Mesenchymal stem cell (in vitro differentiated cells and primary cell): ENCODE results near the gene LARP1B.

ENCODE experiments used
- DNase-seq: peaks from one replicate; pipeline ENCODE4 v3.0.0-alpha.2; 2013
- H2AFZ ChIP-seq: one replicate; pipeline ENCODE4 v1.6.1; 2013; ENCODE audit warnings: low read depth, mild to moderate bottlenecking, control low read depth, inconsistent platforms, low read length, moderate library complexity
- H2AK5ac ChIP-seq: 2 replicates; pipeline ENCODE4 v1.6.1; 2013; ENCODE audit warnings: low read length, moderate library complexity, mild to moderate bottlenecking, inconsistent platforms; ENCODE audit not compliant: severe bottlenecking
- H2BK120ac ChIP-seq: one replicate; pipeline ENCODE4 v1.6.1; 2013; ENCODE audit warnings: low read depth, mild to moderate bottlenecking, inconsistent platforms, low read length, moderate library complexity
- H2BK12ac ChIP-seq, 2 experiments: one replicate each; pipeline ENCODE4 v1.6.1; 2013; ENCODE audit warnings: inconsistent platforms in 2 of 2, low read length in 2 of 2, mild to moderate bottlenecking in 2 of 2, moderate library complexity in 2 of 2, control low read depth in 1 of 2
- H2BK15ac ChIP-seq: one replicate; pipeline ENCODE4 v1.6.1; 2013; ENCODE audit warnings: mild to moderate bottlenecking, low read depth, inconsistent platforms; ENCODE audit not compliant: poor library complexity, severe bottlenecking
- H2BK5ac ChIP-seq: 2 replicates; pipeline ENCODE4 v1.6.1; 2013; ENCODE audit warnings: low read depth, mild to moderate bottlenecking, low read length, control low read depth, inconsistent platforms; ENCODE audit not compliant: poor library complexity, severe bottlenecking
- H3K14ac ChIP-seq, 2 experiments: one replicate each; pipeline ENCODE4 v1.6.1; 2013; ENCODE audit warnings: inconsistent platforms in 2 of 2, low read length in 2 of 2, control low read depth in 1 of 2, mild to moderate bottlenecking in 1 of 2, moderate library complexity in 1 of 2
- H3K18ac ChIP-seq, 2 experiments: one replicate each; pipeline ENCODE4 v1.6.1; 2013; ENCODE audit warnings: inconsistent platforms in 2 of 2, low read length in 2 of 2, control low read depth in 1 of 2, low read depth in 1 of 2, mild to moderate bottlenecking in 1 of 2
- H3K23ac ChIP-seq, 2 experiments: one replicate each; pipeline ENCODE4 v1.6.1; 2013; ENCODE audit warnings: inconsistent platforms in 2 of 2, low read length in 2 of 2, mild to moderate bottlenecking in 2 of 2, moderate library complexity in 2 of 2, control low read depth in 1 of 2
- H3K27ac ChIP-seq: 2 replicates; pipeline ENCODE4 v1.5.1; 2013; ENCODE audit warnings: mild to moderate bottlenecking, moderate library complexity, low read length, control low read depth, inconsistent platforms; ENCODE audit not compliant: poor library complexity, severe bottlenecking
- H3K27me3 ChIP-seq, 2 experiments: 2 replicates each; pipeline versions ENCODE4 v1.6.1 to v1.7.0; 2013; ENCODE audit warnings: low read length in 2 of 2, mild to moderate bottlenecking in 2 of 2, moderate library complexity in 2 of 2, control low read depth in 1 of 2, inconsistent platforms in 1 of 2; ENCODE audit not compliant: control insufficient read depth in 1 of 2, insufficient read depth in 1 of 2
- H3K36me3 ChIP-seq, 2 experiments: 2 replicates each; pipeline versions ENCODE4 v1.6.1 to v1.7.0; 2013; ENCODE audit warnings: low read length in 2 of 2, control low read depth in 1 of 2, inconsistent platforms in 1 of 2, low read depth in 1 of 2, mild to moderate bottlenecking in 1 of 2; ENCODE audit not compliant: insufficient read depth in 2 of 2, control insufficient read depth in 1 of 2
- H3K4ac ChIP-seq, 2 experiments: one replicate each; pipeline ENCODE4 v1.6.1; 2013; ENCODE audit warnings: inconsistent platforms in 2 of 2, low read length in 2 of 2, mild to moderate bottlenecking in 2 of 2, moderate library complexity in 2 of 2, control low read depth in 1 of 2, low read depth in 1 of 2
- H3K4me1 ChIP-seq: 2 replicates; pipeline ENCODE4 v1.6.1; 2013; ENCODE audit warnings: low read depth, low read length, control low read depth; ENCODE audit not compliant: control insufficient read depth, insufficient read depth
- H3K4me2 ChIP-seq: 2 replicates; pipeline ENCODE4 v1.6.1; 2013; ENCODE audit warnings: low read length, mild to moderate bottlenecking, inconsistent platforms; ENCODE audit not compliant: poor library complexity, severe bottlenecking
- H3K4me3 ChIP-seq, 2 experiments: 2 replicates each; pipeline versions ENCODE4 v1.5.1 to v1.7.0; 2013; ENCODE audit warnings: low read length in 2 of 2, mild to moderate bottlenecking in 2 of 2, control low read depth in 1 of 2, low read depth in 1 of 2; ENCODE audit not compliant: insufficient read depth in 1 of 2
- H3K79me1 ChIP-seq: replicated peaks from 2 replicates; pipeline ENCODE4 v1.6.1; 2013; ENCODE audit warnings: mild to moderate bottlenecking, control low read depth, low read length, inconsistent platforms; ENCODE audit not compliant: poor library complexity, severe bottlenecking
- H3K9ac ChIP-seq: 2 replicates; pipeline ENCODE4 v1.7.0; 2013; ENCODE audit warnings: mild to moderate bottlenecking, low read length, moderate library complexity
- H3K9me3 ChIP-seq: 2 replicates; pipeline ENCODE4 v1.7.0; 2013; ENCODE audit warnings: mild to moderate bottlenecking, low read length; ENCODE audit not compliant: control insufficient read depth
- H4K8ac ChIP-seq: one replicate; pipeline ENCODE4 v1.6.1; 2013; ENCODE audit warnings: inconsistent platforms, mild to moderate bottlenecking, low read length, moderate library complexity
- H4K91ac ChIP-seq: one replicate; pipeline ENCODE4 v1.6.1; 2013; ENCODE audit warnings: mild to moderate bottlenecking, low read length, inconsistent platforms
- WGBS: methylation state at CpG from one replicate; pipeline ENCODE4 v1.1.7; 2013; ENCODE audit warnings: mixed read lengths; 5-methylcytosine and 5-hydroxymethylcytosine counted together

The LARP1B gene

DNA sequence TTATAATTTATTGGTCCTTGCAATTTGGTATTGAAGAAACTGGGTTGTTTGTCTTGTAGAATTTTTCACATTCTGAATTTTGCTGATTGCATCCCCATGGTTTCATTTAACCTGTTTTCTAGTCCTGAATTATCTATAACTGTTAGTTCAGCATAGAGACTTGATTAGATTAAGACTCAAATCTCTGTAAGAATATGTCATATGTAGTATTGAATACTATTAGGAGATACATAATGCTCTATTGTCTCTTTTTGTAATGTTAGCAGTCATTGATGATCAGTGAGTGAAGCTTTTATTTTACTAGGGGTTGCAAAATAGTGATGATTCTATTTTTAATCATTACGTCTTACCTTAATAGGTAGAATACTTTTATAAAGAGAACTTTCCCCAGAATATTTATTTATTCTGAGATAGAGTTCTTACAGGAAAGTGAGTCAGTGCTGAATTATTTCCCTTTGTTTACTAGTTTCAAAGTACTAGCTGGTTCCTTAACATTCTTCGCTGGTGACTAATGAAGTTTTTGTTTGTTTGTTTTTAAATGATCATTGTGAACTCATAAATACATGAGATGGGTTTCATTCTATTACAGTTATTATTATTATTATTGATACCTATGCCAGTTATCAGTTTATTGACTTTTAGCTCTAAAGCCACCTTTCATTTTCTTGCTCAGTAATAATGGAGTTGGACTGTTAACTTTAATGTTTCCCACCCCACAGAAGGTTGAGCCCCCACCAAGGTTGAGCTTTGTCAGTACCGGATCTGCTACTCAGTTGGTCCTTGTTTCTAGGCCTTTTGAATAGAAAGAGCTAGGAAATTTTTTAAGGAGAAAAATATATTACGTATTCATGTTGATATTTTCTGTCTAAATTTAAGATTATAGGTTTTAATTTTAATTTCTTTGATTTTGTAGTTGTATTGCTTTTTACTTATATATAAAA is 102.3 kb downstream of the LARP1B start:
- no peaks in the 10 kb centered on the region for H3K4me1 ChIP-seq
- H3K79me1 ChIP-seq, result peaks cover 3% of the 10 kb centered on the region
- no peak overlapping the region for H4K8ac ChIP-seq
- H3K9ac ChIP-seq, result no peak overlapping the region
- no peak overlapping the region for H3K4me3 ChIP-seq
- H3K14ac ChIP-seq, result no peak overlapping the region
- H2BK12ac ChIP-seq, result no peak overlapping the region
- H3K4ac ChIP-seq, result no peak overlapping the region
- no peaks in the 10 kb centered on the region for H3K36me3 ChIP-seq
- DNase-seq, result peak; percentile 87
- no peak overlapping the region for H3K27ac ChIP-seq
- H2BK120ac ChIP-seq, result no peak overlapping the region
- H3K23ac ChIP-seq, result no peak overlapping the region
- no peak overlapping the region for H2AFZ ChIP-seq
- WGBS, result no CpG with 5 or more reads among the region's 4 CpGs
- H4K91ac ChIP-seq, result no peak overlapping the region
- H2BK5ac ChIP-seq, result no peak overlapping the region
- no peaks in the 10 kb centered on the region for H3K9me3 ChIP-seq
- no peak overlapping the region for H3K18ac ChIP-seq
- no peak overlapping the region for H2BK15ac ChIP-seq
- peak overlapping the region; percentile 84 for H2AK5ac ChIP-seq
- no peak overlapping the region for H3K4me2 ChIP-seq
- H3K27me3 ChIP-seq, result no peaks in the 10 kb centered on the region

DNA sequence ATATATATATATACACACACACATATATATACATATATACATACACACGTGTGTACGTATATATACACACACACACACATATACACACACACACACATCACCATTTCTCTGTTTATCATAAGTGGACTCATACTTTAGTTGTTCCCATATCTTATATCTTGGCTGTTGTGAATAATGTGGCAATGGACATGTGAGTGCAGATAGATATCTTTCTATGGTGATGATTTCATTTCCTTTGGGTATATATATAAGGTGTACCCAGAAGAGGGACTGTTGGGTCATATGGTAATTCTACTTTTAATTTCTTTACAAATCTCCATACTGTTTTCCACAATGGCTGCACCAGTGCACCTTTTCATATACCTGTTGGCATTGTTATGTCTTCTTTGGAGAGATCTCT is 105.9 kb downstream of the LARP1B start:
- no peak overlapping the region for H3K9ac ChIP-seq
- no peaks in the 10 kb centered on the region for H3K4me1 ChIP-seq
- H3K27ac ChIP-seq, result no peak overlapping the region
- no peak overlapping the region for H3K4me3 ChIP-seq
- no peak overlapping the region for H3K23ac ChIP-seq
- H2BK5ac ChIP-seq, result no peak overlapping the region
- H3K4me2 ChIP-seq, result no peak overlapping the region
- DNase-seq, result no peak
- no peak overlapping the region for H3K14ac ChIP-seq
- no peak overlapping the region for H2AFZ ChIP-seq
- H4K91ac ChIP-seq, result no peak overlapping the region
- H3K27me3 ChIP-seq, result no peaks in the 10 kb centered on the region
- no peak overlapping the region for H3K18ac ChIP-seq
- no peak overlapping the region for H4K8ac ChIP-seq
- H2BK15ac ChIP-seq, result no peak overlapping the region
- no peak overlapping the region for H2BK12ac ChIP-seq
- H2AK5ac ChIP-seq, result no peak overlapping the region
- WGBS, result 40% methylated on average over 1 of the region's 2 CpGs
- no peaks in the 10 kb centered on the region for H3K36me3 ChIP-seq
- no peaks in the 10 kb centered on the region for H3K79me1 ChIP-seq
- no peak overlapping the region for H2BK120ac ChIP-seq
- H3K4ac ChIP-seq, result no peak overlapping the region
- no peaks in the 10 kb centered on the region for H3K9me3 ChIP-seq

- no peak overlapping the region for H3K18ac ChIP-seq
- no peaks in the 10 kb centered on the region for H3K27me3 ChIP-seq
- no peak overlapping the region for H3K4me3 ChIP-seq
- H2AFZ ChIP-seq, result no peak overlapping the region
- H3K4me1 ChIP-seq, result no peaks in the 10 kb centered on the region
- no peaks in the 10 kb centered on the region for H3K36me3 ChIP-seq
- H3K4me2 ChIP-seq, result no peak overlapping the region
- no peak overlapping the region for H3K4ac ChIP-seq
- H3K14ac ChIP-seq, result no peak overlapping the region
- no peak overlapping the region for H3K23ac ChIP-seq
- H3K27ac ChIP-seq, result no peak overlapping the region
- no peaks in the 10 kb centered on the region for H3K9me3 ChIP-seq
- no peak overlapping the region for H2BK5ac ChIP-seq
- no peak for DNase-seq
- peaks cover 1% of the 10 kb centered on the region for H3K79me1 ChIP-seq
- no peak overlapping the region for H3K9ac ChIP-seq
- H2BK15ac ChIP-seq, result no peak overlapping the region
- no peak overlapping the region for H2BK12ac ChIP-seq
- WGBS, result no CpG with 5 or more reads among the region's 2 CpGs
- no peak overlapping the region for H2AK5ac ChIP-seq
- no peak overlapping the region for H4K91ac ChIP-seq
- H2BK120ac ChIP-seq, result no peak overlapping the region
- no peak overlapping the region for H4K8ac ChIP-seq
Observed at GRCh38 chr4:128168701-128169100, 107.6 kb downstream of the LARP1B start.

DNA sequence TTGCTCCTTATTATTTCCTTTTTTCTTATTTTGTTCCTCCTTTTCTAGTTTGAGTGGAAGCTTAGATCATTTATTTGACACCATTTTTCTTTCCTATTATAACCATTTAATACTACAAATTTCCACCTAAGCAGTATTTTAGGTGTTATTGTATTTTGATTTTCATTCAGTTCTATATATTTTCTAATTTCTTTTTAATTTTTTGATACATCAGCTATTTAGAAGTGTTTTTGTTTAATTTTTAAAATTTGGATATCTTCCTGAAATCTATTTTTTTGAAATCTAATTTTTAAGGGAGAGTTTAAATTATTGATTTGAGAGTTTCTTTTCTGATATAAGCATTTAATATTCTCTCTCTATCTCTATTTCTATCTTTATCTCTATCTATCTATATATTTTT is 108.1 kb downstream of the LARP1B start:
- H3K36me3 ChIP-seq, result no peaks in the 10 kb centered on the region
- H3K9me3 ChIP-seq, result no peaks in the 10 kb centered on the region
- H3K27me3 ChIP-seq, result no peaks in the 10 kb centered on the region
- no peak overlapping the region for H2AK5ac ChIP-seq
- no peak for DNase-seq
- no peak overlapping the region for H3K4me2 ChIP-seq
- H2BK120ac ChIP-seq, result no peak overlapping the region
- no peak overlapping the region for H3K27ac ChIP-seq
- no peak overlapping the region for H3K9ac ChIP-seq
- H3K4me3 ChIP-seq, result no peak overlapping the region
- H4K8ac ChIP-seq, result no peak overlapping the region
- no peak overlapping the region for H3K4ac ChIP-seq
- no peak overlapping the region for H3K23ac ChIP-seq
- no peak overlapping the region for H3K14ac ChIP-seq
- H3K18ac ChIP-seq, result no peak overlapping the region
- H2BK5ac ChIP-seq, result peak overlapping the region; percentile 66
- no peak overlapping the region for H2BK15ac ChIP-seq
- no peaks in the 10 kb centered on the region for H3K4me1 ChIP-seq
- peaks cover 1% of the 10 kb centered on the region for H3K79me1 ChIP-seq
- H4K91ac ChIP-seq, result no peak overlapping the region
- H2AFZ ChIP-seq, result no peak overlapping the region
- no peak overlapping the region for H2BK12ac ChIP-seq
